Astrocyte (in vitro differentiated cells and primary cell): Measurements from ENCODE around the gene COA8. TPM values are rescaled to one million over a fixed set of nuclear protein-coding genes. Genes with fewer than 3 reads are reported as not detected.

ENCODE experiments used
- DNase-seq: peaks from one replicate; pipeline ENCODE4 v3.0.0-alpha.2; 2010; ENCODE audit warnings: low read depth
- FAIRE-seq: peaks from 2 replicates; lab custom pipeline; 2011; peaks lifted over from hg19 to GRCh38; lab: Jason Lieb, UNC
- H2AFZ ChIP-seq: 2 replicates; pipeline ENCODE4 v1.6.0; 2012; ENCODE audit warnings: low read depth, low read length, inconsistent platforms
- H3K27ac ChIP-seq: 2 replicates; pipeline ENCODE4 v1.5.1; 2011; ENCODE audit warnings: low read depth, low read length, inconsistent platforms
- H3K27me3 ChIP-seq: 2 replicates; pipeline ENCODE4 v1.6.0; 2011; ENCODE audit warnings: low read length, inconsistent platforms; ENCODE audit not compliant: insufficient read depth
- H3K36me3 ChIP-seq: 2 replicates; pipeline ENCODE4 v1.5.1; 2011; ENCODE audit warnings: low read length, inconsistent platforms; ENCODE audit not compliant: insufficient read depth
- H3K4me1 ChIP-seq: 2 replicates; pipeline ENCODE4 v1.5.1; 2011; ENCODE audit warnings: low read length, inconsistent platforms; ENCODE audit not compliant: insufficient read depth
- H3K4me2 ChIP-seq: 2 replicates; pipeline ENCODE4 v1.6.0; 2012; ENCODE audit warnings: low read length, inconsistent platforms
- H3K4me3 ChIP-seq: 2 replicates; pipeline ENCODE4 v1.5.1; 2011; ENCODE audit warnings: low read depth, mild to moderate bottlenecking, low read length, inconsistent platforms; ENCODE audit not compliant: insufficient read depth
- H3K79me2 ChIP-seq: 2 replicates; pipeline ENCODE4 v1.6.0; 2012; ENCODE audit warnings: mild to moderate bottlenecking, low read length, inconsistent platforms; ENCODE audit not compliant: insufficient read depth
- H3K9ac ChIP-seq: 2 replicates; pipeline ENCODE4 v1.6.0; 2012; ENCODE audit warnings: mild to moderate bottlenecking, low read length, inconsistent platforms
- H3K9me3 ChIP-seq: 2 replicates; pipeline ENCODE4 v1.5.1; 2012; ENCODE audit warnings: low read depth, mild to moderate bottlenecking, low read length, inconsistent platforms; ENCODE audit not compliant: insufficient read depth
- H4K20me1 ChIP-seq: 2 replicates; pipeline ENCODE4 v1.6.0; 2012; ENCODE audit warnings: low read length, inconsistent platforms; ENCODE audit not compliant: insufficient read depth
- H3K27ac Mint-ChIP-seq: one replicate; pipeline ENCODE4 v1.8.0; 2021; ENCODE audit warnings: mild to moderate bottlenecking, mixed read lengths; ENCODE audit not compliant: unreplicated experiment
- H3K27me3 Mint-ChIP-seq: one replicate; pipeline ENCODE4 v1.8.0; 2021; ENCODE audit warnings: low read depth, mixed read lengths; ENCODE audit not compliant: unreplicated experiment
- H3K36me3 Mint-ChIP-seq: one replicate; pipeline ENCODE4 v1.8.0; 2021; ENCODE audit warnings: low read depth, mixed read lengths; ENCODE audit not compliant: unreplicated experiment
- H3K4me1 Mint-ChIP-seq: one replicate; pipeline ENCODE4 v1.8.0; 2021; ENCODE audit warnings: low read depth, mixed read lengths; ENCODE audit not compliant: unreplicated experiment
- H3K4me3 Mint-ChIP-seq: one replicate; pipeline ENCODE4 v1.8.0; 2021; ENCODE audit warnings: mild to moderate bottlenecking, moderate library complexity, mixed read lengths; ENCODE audit not compliant: unreplicated experiment
- H3K9me3 Mint-ChIP-seq: one replicate; pipeline ENCODE4 v1.8.0; 2021; ENCODE audit warnings: mild to moderate bottlenecking, mixed read lengths; ENCODE audit not compliant: unreplicated experiment
- EZH2 ChIP-seq: IDR thresholded peaks from 2 replicates; pipeline ENCODE4 v1.6.1; 2012; ENCODE audit warnings: mild to moderate bottlenecking, low read length, inconsistent platforms; ENCODE audit not compliant: insufficient read depth
- total RNA-seq: library from RNA; stranded (reverse); gene quantifications from 2 replicates; pipeline ENCODE4 v1.2.1, GENCODE V29; 2021
- TF ChIP-seq, protein P1 (sequence below): IDR thresholded peaks from 2 replicates; pipeline ENCODE4 v1.5.1; 2011; ENCODE audit warnings: low read depth, mild to moderate bottlenecking, inconsistent platforms, low read length, moderate library complexity; ENCODE audit not compliant: insufficient read depth

COA8 gene
- total RNA-seq, 1 donor from 2014 or later: 56.2 TPM

DNA sequence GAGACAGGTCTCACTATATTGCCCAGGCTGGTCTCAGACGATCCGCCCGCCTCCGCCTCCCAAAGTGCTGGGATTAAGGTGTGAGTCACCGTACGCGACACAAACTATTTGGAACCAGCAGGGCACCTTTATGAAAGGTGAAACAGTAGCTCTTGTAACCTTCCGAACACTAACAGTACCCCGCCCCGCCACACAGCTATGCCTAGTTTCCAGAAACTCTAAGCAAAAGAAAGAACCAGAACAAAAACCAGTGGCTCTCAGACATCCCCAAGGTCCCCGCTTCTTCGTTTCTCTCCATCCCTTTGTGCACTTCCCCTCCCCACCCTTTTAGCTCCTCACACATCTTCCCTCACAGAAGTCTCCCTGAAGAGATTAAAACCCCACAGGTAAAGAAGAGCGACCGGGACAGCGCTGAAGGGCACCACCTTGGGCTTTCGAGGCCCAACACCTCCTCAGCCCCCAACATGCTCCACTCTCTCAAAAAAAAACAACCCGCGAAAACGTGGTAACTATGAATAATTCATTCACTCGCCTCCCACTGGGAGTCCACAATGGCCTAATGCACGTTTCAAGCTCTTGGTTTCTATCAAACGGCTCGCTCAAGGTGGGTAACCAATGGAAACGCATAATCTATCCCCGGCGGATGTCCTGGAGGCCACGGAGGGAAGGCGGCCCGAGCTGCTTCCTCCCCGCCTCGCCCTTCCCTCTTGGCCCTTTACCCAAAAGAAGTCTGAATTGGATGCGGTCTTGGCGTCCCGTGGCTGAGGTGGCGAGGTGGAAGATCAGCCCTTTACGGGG, 1.2 kb upstream of the COA8 start:
- Histone ChIP-seq H3K9me3 (no peaks in the 10 kb centered on the region), H3K27ac (peak overlapping the region; percentile 89), H3K79me2 (peaks cover 93% of the 10 kb centered on the region), H3K4me2 (peak overlapping the region; percentile 99), H3K27me3 (no peaks in the 10 kb centered on the region), H3K4me1 (peaks cover 31% of the 10 kb centered on the region), H3K4me3 (peak overlapping the region; percentile 99), H2AFZ (peak overlapping the region; percentile 82), H3K9ac (peak overlapping the region; percentile 88), H4K20me1 (peaks cover 64% of the 10 kb centered on the region), H3K36me3 (peaks cover 22% of the 10 kb centered on the region)
- Mint-ChIP-seq H3K4me1 (peaks cover 30% of the 10 kb centered on the region), H3K4me3 (peak overlapping the region; percentile 97), H3K36me3 (peaks cover 12% of the 10 kb centered on the region), H3K27me3 (no peaks in the 10 kb centered on the region), H3K27ac (peak overlapping the region; percentile 96), H3K9me3 (no peaks in the 10 kb centered on the region)
- FAIRE-seq: no peak
- TF ChIP-seq, protein P1, sequence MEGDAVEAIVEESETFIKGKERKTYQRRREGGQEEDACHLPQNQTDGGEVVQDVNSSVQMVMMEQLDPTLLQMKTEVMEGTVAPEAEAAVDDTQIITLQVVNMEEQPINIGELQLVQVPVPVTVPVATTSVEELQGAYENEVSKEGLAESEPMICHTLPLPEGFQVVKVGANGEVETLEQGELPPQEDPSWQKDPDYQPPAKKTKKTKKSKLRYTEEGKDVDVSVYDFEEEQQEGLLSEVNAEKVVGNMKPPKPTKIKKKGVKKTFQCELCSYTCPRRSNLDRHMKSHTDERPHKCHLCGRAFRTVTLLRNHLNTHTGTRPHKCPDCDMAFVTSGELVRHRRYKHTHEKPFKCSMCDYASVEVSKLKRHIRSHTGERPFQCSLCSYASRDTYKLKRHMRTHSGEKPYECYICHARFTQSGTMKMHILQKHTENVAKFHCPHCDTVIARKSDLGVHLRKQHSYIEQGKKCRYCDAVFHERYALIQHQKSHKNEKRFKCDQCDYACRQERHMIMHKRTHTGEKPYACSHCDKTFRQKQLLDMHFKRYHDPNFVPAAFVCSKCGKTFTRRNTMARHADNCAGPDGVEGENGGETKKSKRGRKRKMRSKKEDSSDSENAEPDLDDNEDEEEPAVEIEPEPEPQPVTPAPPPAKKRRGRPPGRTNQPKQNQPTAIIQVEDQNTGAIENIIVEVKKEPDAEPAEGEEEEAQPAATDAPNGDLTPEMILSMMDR: no peak
- TF ChIP-seq EZH2: no peak
- DNase-seq: peak; percentile 45

DNA sequence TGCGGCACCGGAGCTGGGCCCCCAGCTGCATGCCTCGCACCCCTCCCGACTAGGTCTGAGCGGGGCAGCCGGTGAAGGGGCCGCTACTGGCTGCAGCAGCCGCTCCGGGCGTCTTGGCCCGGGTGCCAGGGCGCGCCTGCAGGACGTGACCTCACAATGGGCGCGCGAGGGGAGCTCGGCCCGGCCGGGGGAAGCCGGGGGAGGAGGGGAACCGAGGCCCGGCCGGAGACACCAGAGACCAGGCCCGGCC, 656 bp upstream of the COA8 start:
- H2AFZ ChIP-seq: peak overlapping the region; percentile 82

More for the DNA sequence above, 656 bp upstream of the COA8 start:
- Histone ChIP-seq H3K9me3 (no peaks in the 10 kb centered on the region), H3K36me3 (peaks cover 22% of the 10 kb centered on the region), H3K27ac (peak overlapping the region; percentile 89), H3K4me1 (peaks cover 31% of the 10 kb centered on the region), H3K4me3 (peak overlapping the region; percentile 99), H3K4me2 (peak overlapping the region; percentile 99), H3K79me2 (peaks cover 94% of the 10 kb centered on the region), H3K27me3 (no peaks in the 10 kb centered on the region), H4K20me1 (peaks cover 65% of the 10 kb centered on the region), H3K9ac (peak overlapping the region; percentile 88)
- H3K4me3 Mint-ChIP-seq: peak overlapping the region; percentile 97
- DNase-seq (peak; percentile 28), FAIRE-seq (no peak)
- H3K9me3 Mint-ChIP-seq: no peaks in the 10 kb centered on the region
- H3K27ac Mint-ChIP-seq: no peak overlapping the region
- peaks cover 12% of the 10 kb centered on the region for H3K36me3 Mint-ChIP-seq
- H3K27me3 Mint-ChIP-seq: no peaks in the 10 kb centered on the region
- no peak for TF ChIP-seq EZH2
- TF ChIP-seq, protein P1: no peak
- H3K4me1 Mint-ChIP-seq: peaks cover 30% of the 10 kb centered on the region
